GM08714 (cell line): ENCODE results near the gene CUX1.
"Not testable (repeated sequence)": the region's sequence is repeated elsewhere in the genome, so short reads cannot be mapped to it uniquely, and the experiment has no call there.

ENCODE experiments used
- H3K4me3 ChIP-seq: fragments of 200-500 bp; sonication (Bioruptor generic); 2 replicates; pipeline ENCODE4 v1.5.1; 2014; ENCODE audit warnings: mild to moderate bottlenecking, low read length, inconsistent platforms
- ZNF274 ChIP-seq: IDR thresholded peaks from 2 replicates; pipeline ENCODE4 v1.6.1; 2012; ENCODE audit warnings: mild to moderate bottlenecking, low read depth, low read length

CUX1 gene

GRCh38 chr7:102306916-102307677, 489.7 kb downstream of the CUX1 start:
- TF ChIP-seq ZNF274, result no peak
- peak overlapping the region; percentile 7; the same call in 1 of the 2 replicates for H3K4me3 ChIP-seq

GRCh38 chr7:102310414-102310815, 493.0 kb downstream of the CUX1 start:
- TF ChIP-seq ZNF274, result no peak
- H3K4me3 ChIP-seq, result no peak overlapping the region

GRCh38 chr7:102312317-102312716, 494.9 kb downstream of the CUX1 start:
- no peak overlapping the region for H3K4me3 ChIP-seq
- no peak for TF ChIP-seq ZNF274

DNA sequence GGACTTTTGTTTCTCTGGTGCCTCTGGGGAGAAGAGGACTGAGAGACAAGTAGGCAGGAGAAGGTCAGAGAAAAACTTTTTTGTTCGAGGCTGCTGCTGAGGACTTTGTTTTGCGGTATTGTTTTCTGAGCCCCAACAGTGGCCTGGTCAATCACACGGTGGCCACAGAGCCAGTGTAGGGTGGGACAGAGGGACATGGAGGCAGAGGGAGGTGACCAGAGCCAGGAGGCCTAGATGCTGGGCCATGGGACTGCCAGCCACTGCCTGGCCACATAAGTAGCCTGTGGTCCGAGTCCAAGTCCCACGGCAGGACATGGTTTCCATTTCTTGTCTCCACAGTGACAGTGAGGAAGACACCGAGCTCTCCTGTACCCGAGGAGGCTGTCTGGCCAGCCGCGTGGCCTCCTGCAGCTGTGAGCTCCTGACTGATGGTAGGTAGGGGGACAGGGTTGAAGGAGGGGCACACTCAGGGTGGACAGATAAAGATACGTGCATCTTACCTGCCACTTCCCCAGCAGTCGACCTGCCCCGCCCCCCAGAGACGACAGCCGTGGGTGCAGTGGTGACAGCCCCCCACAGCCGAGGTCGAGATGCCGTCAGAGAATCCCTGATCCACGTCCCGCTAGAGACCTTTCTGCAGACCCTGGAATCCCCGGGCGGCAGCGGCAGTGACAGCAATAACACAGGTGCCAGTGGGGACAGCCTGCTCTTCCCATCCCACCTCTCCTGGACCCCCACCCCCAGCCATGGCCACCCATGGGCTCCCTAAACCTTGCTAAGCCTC, 496.8 kb downstream of the CUX1 start:
- no peak for TF ChIP-seq ZNF274

DNA sequence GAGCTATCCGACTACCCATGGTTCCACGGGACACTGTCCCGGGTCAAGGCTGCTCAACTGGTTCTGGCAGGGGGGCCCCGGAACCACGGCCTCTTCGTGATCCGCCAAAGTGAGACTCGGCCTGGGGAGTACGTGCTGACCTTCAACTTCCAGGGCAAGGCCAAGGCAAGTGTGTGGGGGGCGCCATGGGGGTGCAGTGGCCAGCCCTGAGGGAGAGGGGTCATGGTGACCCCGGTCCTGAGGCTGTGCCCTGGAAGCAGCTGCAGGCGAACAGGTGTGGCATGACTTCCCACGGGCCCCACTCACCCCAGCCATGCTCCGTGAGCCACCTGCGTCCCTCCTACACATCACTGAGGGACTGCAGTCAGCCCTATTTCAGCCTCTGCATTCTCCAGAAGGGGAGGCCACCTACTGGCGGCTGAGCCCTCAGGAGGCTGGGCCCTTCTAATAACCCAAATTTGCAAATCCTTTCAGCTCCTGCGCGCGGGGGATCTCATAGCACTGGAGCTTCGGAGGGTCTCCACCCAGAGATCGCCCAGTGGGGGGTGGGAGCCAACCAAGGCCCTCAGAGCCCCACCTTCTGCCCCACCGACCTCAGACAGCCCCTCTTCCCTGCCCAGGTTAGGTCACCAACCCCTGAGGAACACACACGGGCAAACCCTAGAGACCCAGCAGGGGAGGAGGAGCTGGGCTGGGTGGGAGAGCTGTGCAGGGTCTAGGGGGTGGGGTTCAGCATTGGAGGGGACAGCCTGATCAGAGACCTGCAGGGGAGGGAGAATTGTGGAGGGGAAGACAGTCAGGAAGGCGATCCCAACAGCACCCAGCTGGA, 500.0 kb downstream of the CUX1 start:
- H3K4me3 ChIP-seq, result no peak overlapping the region
- TF ChIP-seq ZNF274, result no peak

More for the DNA sequence above, 496.8 kb downstream of the CUX1 start:
- H3K4me3 ChIP-seq, result no peak overlapping the region

- no peak for TF ChIP-seq ZNF274
- H3K4me3 ChIP-seq, result no peak overlapping the region
Observed at GRCh38 chr7:102318482-102318971, 501.1 kb downstream of the CUX1 start.

GRCh38 chr7:102319671-102320070, 502.2 kb downstream of the CUX1 start:
- no peak for TF ChIP-seq ZNF274
- H3K4me3 ChIP-seq, result no peak overlapping the region

DNA sequence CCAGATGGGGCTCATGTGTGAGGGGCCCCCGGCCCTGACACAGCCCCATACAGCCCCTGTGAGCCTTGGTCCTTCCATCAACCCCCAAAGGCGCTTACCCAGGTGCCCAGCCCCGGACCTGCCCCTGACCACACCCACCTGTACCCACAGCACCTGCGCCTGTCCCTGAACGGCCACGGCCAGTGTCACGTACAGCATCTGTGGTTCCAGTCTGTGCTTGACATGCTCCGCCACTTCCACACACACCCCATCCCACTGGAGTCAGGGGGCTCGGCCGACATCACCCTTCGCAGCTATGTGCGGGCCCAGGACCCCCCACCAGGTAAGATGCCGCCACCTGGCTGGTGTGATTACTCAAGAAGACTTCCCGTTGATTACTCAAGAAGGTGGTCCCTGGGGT, 502.8 kb downstream of the CUX1 start:
- no peak for TF ChIP-seq ZNF274
- H3K4me3 ChIP-seq, result no peak overlapping the region

GRCh38 chr7:102320601-102321350, 503.4 kb downstream of the CUX1 start:
- TF ChIP-seq ZNF274, result no peak
- no peak overlapping the region for H3K4me3 ChIP-seq

GRCh38 chr7:102321351-102322201, 504.1 kb downstream of the CUX1 start:
- TF ChIP-seq ZNF274, result no peak
- H3K4me3 ChIP-seq, result no peak overlapping the region

GRCh38 chr7:102322202-102322715, 504.8 kb downstream of the CUX1 start:
- no peak overlapping the region for H3K4me3 ChIP-seq

GRCh38 chr7:102323914-102324195, 506.4 kb downstream of the CUX1 start:
- TF ChIP-seq ZNF274, result no peak
- H3K4me3 ChIP-seq, result no peak overlapping the region

More at GRCh38 chr7:102322202-102322715, 504.8 kb downstream of the CUX1 start:
- no peak for TF ChIP-seq ZNF274

DNA sequence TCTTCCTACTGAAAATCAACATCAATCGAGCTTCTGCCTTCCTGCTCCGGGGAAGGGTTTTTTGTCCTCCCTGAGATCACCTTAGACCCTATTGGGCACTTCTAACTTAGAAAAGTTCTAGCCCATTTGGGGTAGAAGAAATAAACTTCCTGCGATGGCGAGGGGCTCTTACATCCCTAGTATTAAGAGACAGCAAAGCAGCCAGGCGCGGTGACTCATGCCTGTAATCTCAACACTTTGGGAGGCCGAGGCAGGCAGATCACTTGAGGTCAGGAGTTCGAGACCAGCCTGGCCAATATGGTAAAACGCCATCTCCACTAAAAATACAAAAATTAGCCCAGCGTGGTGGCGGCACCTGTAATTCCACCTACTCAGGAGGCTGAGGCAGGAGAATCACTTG, 507.7 kb downstream of the CUX1 start:
- not testable (repeated sequence) for H3K4me3 ChIP-seq
